NT2/D1 (cell line): ENCODE data around the gene SERP1.

Experiments used
- DNase-seq: peaks from one replicate; pipeline ENCODE4 v3.0.0-alpha.2; 2011; ENCODE audit warnings: low read depth, low spot score
- H3K27me3 ChIP-seq: 2 replicates; pipeline ENCODE4 v1.6.0; 2011; ENCODE audit warnings: mild to moderate bottlenecking; ENCODE audit not compliant: insufficient read length, insufficient read depth
- H3K36me3 ChIP-seq: 2 replicates; pipeline ENCODE4 v1.6.1; 2011; ENCODE audit warnings: mild to moderate bottlenecking, low read length, mixed read lengths; ENCODE audit not compliant: insufficient read depth, insufficient read length
- H3K4me1 ChIP-seq: 2 replicates; pipeline ENCODE4 v1.5.1; 2011; ENCODE audit not compliant: insufficient read depth, insufficient read length
- H3K4me3 ChIP-seq: 2 replicates; pipeline ENCODE4 v1.5.1; 2011; ENCODE audit warnings: low read depth; ENCODE audit not compliant: insufficient read length
- H3K9ac ChIP-seq: 2 replicates; pipeline ENCODE4 v1.6.0; 2011; ENCODE audit warnings: low read depth; ENCODE audit not compliant: insufficient read length
- H3K9me3 ChIP-seq: 2 replicates; pipeline ENCODE4 v1.5.1; 2011; ENCODE audit warnings: mild to moderate bottlenecking, low read length; ENCODE audit not compliant: insufficient read depth
- SUZ12 ChIP-seq: IDR thresholded peaks from 2 replicates; pipeline ENCODE4 v1.6.1; 2011; ENCODE audit not compliant: insufficient read length, insufficient read depth; ENCODE audit errors: extremely low read depth
- YY1 ChIP-seq: IDR thresholded peaks from 2 replicates; pipeline ENCODE4 v1.6.1; 2011; ENCODE audit not compliant: insufficient read length, insufficient read depth
- ZNF274 ChIP-seq: IDR thresholded peaks from 2 replicates; pipeline ENCODE4 v1.6.1; 2011; ENCODE audit warnings: mild to moderate bottlenecking, low read depth, low read length

Gene SERP1

DNA sequence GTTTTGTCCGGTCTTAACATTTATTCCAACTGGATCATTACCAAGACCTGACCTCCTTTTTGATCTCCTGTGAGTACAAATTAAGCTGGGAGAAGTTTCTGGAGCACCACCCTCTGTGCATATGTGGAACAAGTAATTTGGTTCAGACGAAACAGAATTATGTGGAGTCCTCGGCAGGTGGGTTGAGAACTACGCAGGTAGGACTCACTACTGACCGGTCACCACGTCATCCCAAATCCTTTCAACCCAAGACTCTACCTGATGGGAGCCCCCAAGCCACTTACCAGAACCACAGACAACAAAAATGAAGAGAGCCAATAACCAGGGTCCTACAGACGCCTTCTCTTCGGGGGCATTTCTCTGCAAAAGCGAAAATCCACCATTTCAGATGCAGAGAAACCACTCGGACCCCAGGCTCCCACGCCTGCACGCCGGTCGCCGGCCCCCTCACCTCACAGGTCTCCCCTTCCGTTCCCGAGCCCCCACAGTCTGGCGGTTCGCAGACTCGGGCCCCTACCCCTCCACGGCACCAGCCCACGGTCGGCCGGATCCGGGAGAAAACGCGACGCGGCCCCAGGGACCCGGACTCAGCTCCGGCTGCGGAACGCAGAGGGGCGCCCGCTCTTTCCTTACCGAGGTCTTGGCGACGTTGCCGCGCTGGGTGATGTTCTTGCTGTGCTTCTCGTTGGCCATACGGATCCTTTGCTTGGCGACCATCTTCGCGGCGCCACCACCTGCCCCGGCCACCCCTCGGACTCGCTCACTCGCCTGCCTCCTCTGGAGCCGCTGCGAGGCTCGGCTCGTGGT lies 674 bp downstream of the SERP1 start:
- Histone ChIP-seq H3K9me3 (no peaks in the 10 kb centered on the region), H3K4me1 (no peaks in the 10 kb centered on the region), H3K36me3 (peaks cover 63% of the 10 kb centered on the region), H3K27me3 (no peaks in the 10 kb centered on the region), H3K4me3 (peak overlapping the region; percentile 95), H3K9ac (peak overlapping the region; percentile 98)
- no peak for DNase-seq
- TF ChIP-seq SUZ12 (no peak), YY1 (no peak)

DNA sequence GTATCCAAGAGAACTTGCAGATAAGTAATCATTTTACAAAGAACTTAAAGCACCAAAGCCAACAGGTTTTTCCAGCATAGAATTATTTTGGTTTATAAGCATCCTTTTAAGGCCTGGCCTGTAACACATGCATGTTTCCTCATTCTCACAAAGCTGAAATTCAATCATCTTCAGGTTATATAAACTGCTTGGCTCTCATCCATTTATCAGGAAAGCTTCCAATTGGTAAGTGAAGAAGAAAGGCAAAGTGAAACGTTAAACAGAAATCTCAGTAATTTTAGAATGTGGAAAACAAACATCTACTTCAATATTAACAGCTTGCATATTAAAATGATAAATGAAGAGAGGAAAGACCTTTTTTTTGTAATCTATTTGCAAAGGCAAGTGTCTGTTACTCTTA lies 1.6 kb downstream of the SERP1 start:
- no peaks in the 10 kb centered on the region for H3K27me3 ChIP-seq
- H3K36me3 ChIP-seq, result peaks cover 55% of the 10 kb centered on the region
- TF ChIP-seq SUZ12 (no peak), ZNF274 (no peak), YY1 (no peak)
- no peaks in the 10 kb centered on the region for H3K4me1 ChIP-seq
- H3K9me3 ChIP-seq, result no peaks in the 10 kb centered on the region
- H3K4me3 ChIP-seq, result peak overlapping the region; percentile 95
- peak overlapping the region; percentile 57 for H3K9ac ChIP-seq
- no peak for DNase-seq

DNA sequence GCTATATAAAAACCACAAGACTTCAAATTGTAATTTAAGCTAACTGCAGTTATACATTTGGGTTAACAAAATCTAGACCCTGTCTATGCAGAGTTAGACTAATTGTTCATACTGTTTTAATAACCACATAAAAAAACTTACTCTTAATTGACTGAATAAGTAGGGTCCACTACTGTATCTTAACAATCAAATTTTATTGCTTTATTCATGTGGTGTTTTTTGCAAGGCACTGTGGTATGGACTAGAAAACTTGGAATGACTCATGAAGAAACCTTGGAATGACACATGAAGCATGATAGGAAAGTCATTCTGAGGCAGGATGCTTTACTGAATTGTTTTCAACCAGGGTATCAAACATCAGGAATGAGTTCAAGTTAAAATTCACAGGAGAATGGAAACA lies 2.3 kb downstream of the SERP1 start:
- no peaks in the 10 kb centered on the region for H3K4me1 ChIP-seq
- H3K36me3 ChIP-seq, result peaks cover 48% of the 10 kb centered on the region
- H3K9ac ChIP-seq, result no peak overlapping the region
- TF ChIP-seq ZNF274, result no peak
- no peak for TF ChIP-seq SUZ12
- no peak for TF ChIP-seq YY1
- no peak for DNase-seq
- H3K27me3 ChIP-seq, result no peaks in the 10 kb centered on the region
- H3K4me3 ChIP-seq, result no peak overlapping the region
- no peaks in the 10 kb centered on the region for H3K9me3 ChIP-seq

DNA sequence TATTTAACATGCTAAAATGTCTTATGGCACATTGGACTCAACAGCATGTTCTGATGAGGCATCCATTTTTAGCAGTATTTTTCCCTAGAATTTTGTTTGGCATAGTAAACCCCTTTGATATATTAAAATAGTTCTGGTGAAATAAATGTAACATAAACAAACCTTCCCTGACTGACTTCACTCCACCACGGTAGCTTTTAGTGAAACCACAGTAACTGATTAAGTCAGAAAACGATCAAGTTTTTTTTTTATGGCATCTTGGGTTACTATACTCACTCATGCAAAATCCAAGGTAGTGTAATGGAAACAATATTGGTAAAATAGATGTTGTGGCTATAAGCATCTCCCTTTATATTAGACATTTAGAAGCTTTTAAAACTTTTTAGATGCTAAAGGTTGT lies 2.8 kb downstream of the SERP1 start:
- Histone ChIP-seq H3K4me3 (no peak overlapping the region), H3K9ac (no peak overlapping the region), H3K9me3 (no peaks in the 10 kb centered on the region), H3K4me1 (no peaks in the 10 kb centered on the region), H3K36me3 (peaks cover 44% of the 10 kb centered on the region), H3K27me3 (no peaks in the 10 kb centered on the region)
- no peak for TF ChIP-seq SUZ12
- no peak for TF ChIP-seq YY1
- TF ChIP-seq ZNF274, result no peak
- DNase-seq, result no peak

DNA sequence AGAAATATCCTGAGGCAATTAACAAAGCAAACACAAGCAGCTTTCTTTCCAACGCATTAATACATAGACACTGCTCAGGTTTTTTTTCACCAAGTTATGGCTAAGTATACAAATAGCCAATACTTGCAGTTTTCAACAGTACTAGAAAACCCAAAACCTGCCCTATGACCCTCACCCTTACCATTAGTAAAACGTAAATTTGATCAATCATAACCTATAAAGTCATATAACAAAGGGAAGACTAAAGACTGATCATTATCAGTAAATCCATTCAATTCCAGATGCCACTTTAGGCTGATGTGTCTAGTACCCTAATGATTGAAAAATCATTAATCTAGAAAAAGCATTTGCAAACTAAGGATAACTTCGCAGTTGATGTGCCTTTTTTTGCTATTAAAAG lies 3.2 kb downstream of the SERP1 start:
- DNase-seq, result no peak

DNA sequence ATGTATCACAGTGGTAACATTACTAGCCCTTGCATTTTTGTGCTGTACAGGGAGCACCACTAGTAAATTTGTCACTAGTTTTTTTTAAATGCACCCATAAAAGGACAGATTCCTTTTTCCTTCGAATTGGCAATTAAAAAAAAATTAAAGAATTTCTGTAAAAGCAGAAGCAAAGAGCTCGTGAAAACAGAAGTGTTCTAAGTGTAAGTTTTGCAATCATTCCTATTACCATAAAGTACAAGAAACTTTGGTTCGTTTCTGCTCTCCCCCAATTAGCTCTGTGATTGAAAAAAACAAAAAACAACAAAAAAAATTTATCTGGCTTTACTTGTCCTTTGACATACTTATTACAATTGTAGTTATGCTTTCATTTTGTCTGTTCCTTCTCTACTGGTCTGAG lies 5.3 kb downstream of the SERP1 start:
- Histone ChIP-seq H3K36me3 (peaks cover 39% of the 10 kb centered on the region), H3K4me3 (no peak overlapping the region), H3K9me3 (no peaks in the 10 kb centered on the region), H3K4me1 (no peaks in the 10 kb centered on the region), H3K27me3 (no peaks in the 10 kb centered on the region), H3K9ac (no peak overlapping the region)
- no peak for DNase-seq
- no peak for TF ChIP-seq YY1
- no peak for TF ChIP-seq ZNF274
- no peak for TF ChIP-seq SUZ12

More for the DNA sequence above, 3.2 kb downstream of the SERP1 start:
- Histone ChIP-seq H3K9me3 (no peaks in the 10 kb centered on the region), H3K27me3 (no peaks in the 10 kb centered on the region), H3K36me3 (peaks cover 40% of the 10 kb centered on the region), H3K4me3 (no peak overlapping the region), H3K9ac (no peak overlapping the region), H3K4me1 (no peaks in the 10 kb centered on the region)
- TF ChIP-seq SUZ12 (no peak), ZNF274 (no peak), YY1 (no peak)

DNA sequence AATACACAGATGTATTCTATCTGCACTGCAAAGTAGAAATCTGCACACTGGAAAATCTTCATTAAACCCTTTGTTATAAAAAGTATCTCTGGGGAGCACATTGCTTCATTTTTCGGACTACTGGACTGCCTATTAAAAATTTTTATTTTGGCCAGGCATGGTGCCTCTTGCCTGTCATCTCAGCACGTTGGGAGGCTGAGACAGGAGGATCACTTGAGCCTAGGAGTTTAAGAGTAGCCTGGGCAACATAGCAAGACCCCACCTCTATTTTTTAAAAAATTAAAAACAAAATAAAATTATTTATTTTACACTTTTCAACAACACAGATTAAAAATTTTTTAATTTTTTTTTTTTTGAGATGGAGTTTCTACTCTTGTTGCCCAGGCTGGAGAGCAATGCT lies 6.0 kb downstream of the SERP1 start:
- TF ChIP-seq YY1 (no peak), ZNF274 (no peak), SUZ12 (no peak)

More for the DNA sequence above, 6.0 kb downstream of the SERP1 start:
- DNase-seq, result no peak
- no peaks in the 10 kb centered on the region for H3K27me3 ChIP-seq
- no peaks in the 10 kb centered on the region for H3K9me3 ChIP-seq
- no peak overlapping the region for H3K9ac ChIP-seq
- H3K4me3 ChIP-seq, result no peak overlapping the region
- no peaks in the 10 kb centered on the region for H3K4me1 ChIP-seq
- peaks cover 37% of the 10 kb centered on the region for H3K36me3 ChIP-seq
